ENCODE measurements around the gene EPS8L1. TPM values are rescaled to one million over a fixed set of nuclear protein-coding genes. Genes with fewer than 3 reads are reported as not detected.
"Not testable (repeated sequence)": the region's sequence is repeated elsewhere in the genome, so short reads cannot be mapped to it uniquely, and the experiment has no call there.

The EPS8L1 gene
- total RNA-seq, 2 donors from 2014 or later = 22.1 to 23.3 TPM

- Histone ChIP-seq H3K36me3 (replicated peaks in 1 of 2; ENCODE audit: insufficient read depth in 1 of 2, low read depth in 2 of 2) (peaks cover 7 to 24% of the 10 kb centered on the region in 2 donors), H3K4me3 (no peak overlapping the region), H3K27ac (no peak overlapping the region), H3K9me3 (no peaks in the 10 kb centered on the region), H3K4me1 (no peaks in the 10 kb centered on the region), H3K27me3 (no peaks in the 10 kb centered on the region)
- DNase-seq (no peak), ATAC-seq (no peak)
- intact Hi-C loops (cut with DNase I) = no loop called here
- TF ChIP-seq CTCF (IDR thresholded peaks at IDR 0.05) = no peak
- no peak for TF ChIP-seq POLR2A (IDR thresholded peaks at IDR 0.05)
- WGBS, 2 donors = 93 to 95% methylated on average over 4 to 7 of the region's 7 CpGs
Measured at GRCh38 chr19:55053735-55054134, 21.9 kb upstream of the EPS8L1 start.

GRCh38 chr19:55056827-55057226, 18.8 kb upstream of the EPS8L1 start:
- peaks cover 7 to 17% of the 10 kb centered on the region in 2 donors for H3K36me3 ChIP-seq (replicated peaks in 1 of 2; ENCODE audit: insufficient read depth in 1 of 2, low read depth in 2 of 2)

GRCh38 chr19:55058781-55059610, 16.7 kb upstream of the EPS8L1 start:
- Histone ChIP-seq H3K4me1 (peaks cover 11% of the 10 kb centered on the region), H3K9me3 (no peaks in the 10 kb centered on the region), H3K4me3 (no peak overlapping the region), H3K36me3 (replicated peaks in 1 of 2; ENCODE audit: insufficient read depth in 1 of 2, low read depth in 2 of 2) (peaks cover 7 to 13% of the 10 kb centered on the region in 2 donors), H3K27ac (no peak overlapping the region), H3K27me3 (no peaks in the 10 kb centered on the region)
- DNase-seq (no peak), ATAC-seq (no peak)
- no peak for TF ChIP-seq CTCF (IDR thresholded peaks at IDR 0.05)
- no peak for TF ChIP-seq POLR2A (IDR thresholded peaks at IDR 0.05)
- 95 to 98% methylated on average over 14 to 23 of the region's 23 CpGs for WGBS, 2 donors
- intact Hi-C loops (cut with DNase I) = no loop called here

More at GRCh38 chr19:55056827-55057226, 18.8 kb upstream of the EPS8L1 start:
- intact Hi-C loops (cut with DNase I) = no loop called here
- TF ChIP-seq POLR2A (IDR thresholded peaks at IDR 0.05) (no peak), CTCF (IDR thresholded peaks at IDR 0.05) (no peak)
- H3K9me3 ChIP-seq = no peaks in the 10 kb centered on the region
- H3K27me3 ChIP-seq = no peaks in the 10 kb centered on the region
- no peak for ATAC-seq
- DNase-seq = no peak
- H3K4me3 ChIP-seq = no peak overlapping the region
- WGBS, 2 donors = 95 to 98% methylated on average over 9 of the region's 9 CpGs
- H3K4me1 ChIP-seq = peaks cover 4% of the 10 kb centered on the region
- no peak overlapping the region for H3K27ac ChIP-seq

GRCh38 chr19:55060287-55060686, 15.4 kb upstream of the EPS8L1 start:
- ATAC-seq; H3K4me3 ChIP-seq; intact Hi-C loops (cut with DNase I); DNase-seq; H3K27ac ChIP-seq; H3K9me3 ChIP-seq; H3K27me3 ChIP-seq: not testable (repeated sequence)
- Histone ChIP-seq H3K4me1 (peaks cover 11% of the 10 kb centered on the region), H3K36me3 (replicated peaks in 1 of 2; ENCODE audit: insufficient read depth in 1 of 2, low read depth in 2 of 2) (peaks cover 7 to 11% of the 10 kb centered on the region in 2 donors)
- 70 to 86% methylated on average over 8 of the region's 9 CpGs for WGBS, 2 donors

GRCh38 chr19:55062735-55063491, 12.8 kb upstream of the EPS8L1 start, which contains the start of gene RDH13:
RDH13 (minus strand) TSS chr19:55063148; CDS start chr19:55063032, 116 bp downstream.
- Histone ChIP-seq H3K4me1 (peaks cover 11% of the 10 kb centered on the region), H3K9me3 (no peaks in the 10 kb centered on the region), H3K36me3 (replicated peaks in 1 of 2; ENCODE audit: insufficient read depth in 1 of 2, low read depth in 2 of 2) (peaks cover 0 to 2% of the 10 kb centered on the region in 2 donors), H3K27ac (peak within 1 kb of the TSS; percentile 48 to 85 (median 64)), H3K27me3 (no peaks in the 10 kb centered on the region), H3K4me3 (peak within 1 kb of the TSS; percentile 29 to 69)
- intact Hi-C loops (cut with DNase I) = no loop called here
- TF ChIP-seq POLR2A (IDR thresholded peaks at IDR 0.05) (peak; percentile 43 to 64 (median 58)), CTCF (IDR thresholded peaks at IDR 0.05) (no peak)
- DNase-seq (peak; percentile 97 to 99 (median 98)), ATAC-seq (peak; percentile 99)
- WGBS, 2 donors = 1% methylated on average over 24 to 63 of the region's 70 CpGs

All from body of pancreas (tissue), 4 donors.